Sciatic nerve (tissue), 2 donors: ENCODE data around the gene INPP5J. TPM values are rescaled to one million over a fixed set of nuclear protein-coding genes. Genes with fewer than 3 reads are reported as not detected.

Experiments
- ATAC-seq: fragments of 200-7000 bp; cut with Tn5 transposase; one replicate; pipeline ENCODE4 v1.9.1; 2020; ENCODE audit warnings: mild to moderate bottlenecking, moderate library complexity
- DNase-seq: peaks from one replicate; pipeline ENCODE4 v3.0.0-alpha.2; 2020; ENCODE audit warnings: low spot score
- intact Hi-C: fragments of 100-400 bp; cut with DNase I; formaldehyde crosslinking; loops from one replicate; pipeline ENCODE4 v1.14.2; 2022
- total RNA-seq: library from RNA; stranded (reverse); fragmentation: NEBNext Ultra II Directional; extraction: Animal tissue kit (Norgen Biotek cat#: 25700); gene quantifications from one replicate; pipeline ENCODE4 v1.2.1, GENCODE V29; 2021
- donor health status: DM: no; HTN: no; CAD: no.
- donor health status: DM: no; HTN: no; CAD: no.

The INPP5J gene
- total RNA-seq, 1 donor from 2014 or later = 1.9 TPM

DNA sequence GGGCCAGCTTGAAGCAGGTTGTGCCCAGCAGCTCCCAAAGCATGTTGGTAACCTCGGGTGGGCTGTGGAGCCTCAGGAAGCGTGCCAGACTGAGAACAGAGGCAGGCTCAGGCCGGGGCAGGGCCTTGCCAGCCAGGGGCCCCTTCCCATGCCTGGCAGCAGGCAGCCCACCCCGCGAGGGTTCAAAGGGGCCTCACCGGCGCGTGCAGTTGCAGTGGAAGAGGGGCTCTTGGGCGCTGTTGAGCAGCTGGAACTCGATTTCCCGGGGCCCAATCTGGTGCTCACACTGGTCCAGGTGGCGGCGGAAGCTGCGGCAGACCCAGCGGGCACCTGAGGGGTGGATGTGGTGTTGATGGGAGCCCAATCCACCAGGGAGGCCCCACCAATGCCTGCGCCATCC, 13.9 kb downstream of the INPP5J start:
- intact Hi-C loops = no loop called here
- no peak for ATAC-seq

DNA sequence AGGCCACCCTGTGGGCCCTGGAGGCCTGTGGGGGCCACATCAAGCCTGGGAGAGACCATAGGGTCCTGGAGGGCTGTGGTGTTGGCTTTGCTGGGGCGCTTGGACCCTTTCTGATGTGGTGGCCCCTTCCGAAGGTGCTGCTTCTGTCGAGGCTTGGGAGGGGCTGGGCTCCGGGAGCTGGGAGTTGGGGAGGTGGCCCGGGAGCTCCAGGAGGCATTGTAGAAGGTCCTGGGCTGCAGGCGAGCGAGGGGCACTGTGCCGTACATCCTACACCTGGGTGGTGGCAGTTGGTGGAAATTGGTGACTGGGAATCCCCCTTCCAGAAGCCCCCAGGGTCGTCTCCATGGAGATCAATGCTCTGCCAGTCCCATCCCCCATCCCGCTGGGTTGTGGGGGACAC, 15.0 kb downstream of the INPP5J start:
- intact Hi-C loops = no loop called here
- no peak for ATAC-seq
- DNase-seq = no peak

More for the DNA sequence above, 13.9 kb downstream of the INPP5J start:
- DNase-seq = no peak

DNA sequence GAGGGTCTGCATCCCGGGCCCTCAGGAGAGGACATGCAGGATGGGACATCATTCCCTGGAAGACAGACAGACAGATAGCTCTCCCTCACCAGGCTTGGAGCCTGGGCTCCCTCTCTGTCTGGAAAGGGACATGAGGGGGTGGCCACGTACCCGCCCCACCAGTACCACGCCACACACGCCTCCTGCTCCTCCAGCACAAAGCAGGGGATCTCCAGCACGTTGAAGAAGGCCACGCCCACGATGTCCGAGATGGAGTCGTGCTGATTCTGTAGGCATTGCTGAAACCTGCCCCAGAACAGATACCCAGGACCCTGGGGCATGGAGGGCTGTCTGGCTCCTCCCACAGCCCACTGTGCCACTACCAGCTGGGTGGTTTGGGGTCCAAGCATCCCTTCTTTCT, 15.4 kb downstream of the INPP5J start:
- no peak for DNase-seq
- intact Hi-C loops = no loop called here
- ATAC-seq = no peak

DNA sequence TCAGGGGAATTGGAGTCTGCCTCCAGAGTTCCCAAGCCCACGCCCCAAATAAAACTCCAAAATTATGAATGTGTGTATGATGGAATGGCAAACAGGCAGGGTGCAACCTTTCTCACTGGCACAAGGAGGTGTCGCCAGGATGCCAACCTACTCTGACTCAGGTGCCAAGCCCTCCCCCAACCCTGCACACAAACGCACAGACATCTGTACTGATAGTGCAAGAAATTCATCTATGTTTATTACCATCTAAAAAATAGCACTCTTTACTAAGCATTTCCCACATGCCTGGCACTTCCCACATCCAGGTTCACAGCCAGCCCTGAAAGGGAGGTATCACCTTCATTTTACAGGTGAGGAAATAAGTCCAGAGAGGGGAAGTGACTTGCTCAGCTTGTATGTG, 16.3 kb downstream of the INPP5J start:
- ATAC-seq = no peak
- no peak for DNase-seq

DNA sequence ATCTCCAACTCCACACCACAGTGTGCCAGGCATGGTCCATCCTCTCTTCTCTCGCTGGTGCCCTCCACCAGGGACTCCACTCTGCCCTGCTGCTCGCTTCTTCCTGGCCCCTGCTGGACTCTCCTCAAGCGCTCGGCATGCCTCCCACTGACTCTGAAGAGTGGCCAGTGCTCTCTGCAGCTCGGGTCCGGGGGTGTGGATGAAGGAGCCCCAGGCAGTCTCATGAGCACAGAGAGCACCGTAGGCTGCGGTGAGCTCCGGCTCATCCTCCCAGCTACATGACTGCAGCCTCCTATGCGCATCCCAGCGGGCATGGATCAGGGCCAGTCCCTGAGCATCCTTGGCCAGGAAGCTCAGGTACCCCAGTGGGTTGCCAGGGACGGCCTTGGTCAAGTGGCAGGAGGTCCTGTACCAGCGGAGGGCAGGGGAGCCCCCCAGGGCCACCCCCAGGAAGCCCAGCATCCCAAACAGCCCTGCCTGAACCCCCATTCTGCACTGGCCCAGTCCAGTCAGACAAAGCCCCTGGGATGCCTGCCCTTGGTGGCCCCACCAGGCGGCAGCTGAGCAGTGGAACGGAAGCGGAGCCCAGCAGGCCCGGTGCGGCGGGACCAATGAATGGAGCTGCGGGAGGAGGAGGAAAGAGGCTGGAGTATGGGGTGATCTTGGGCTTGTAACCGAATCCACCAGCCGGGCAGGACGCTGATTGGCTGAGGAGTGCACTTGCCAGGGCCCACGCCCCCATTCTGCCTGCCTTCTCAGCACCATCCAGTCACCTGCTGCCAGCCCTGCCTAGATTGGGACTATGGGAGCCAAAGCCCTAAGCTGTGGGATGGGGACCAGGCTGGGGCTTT, 17.3 kb downstream of the INPP5J start, which contains the start of gene PLA2G3:
TSS of gene PLA2G3 (minus strand) at position 643 of the 851 bp plus-strand sequence. CDS start at position 489, 154 bp downstream.
- ATAC-seq (peak; percentile 22), DNase-seq (no peak)
- intact Hi-C loops = no loop called here

More for the DNA sequence above, 16.3 kb downstream of the INPP5J start:
- intact Hi-C loops = no loop called here

DNA sequence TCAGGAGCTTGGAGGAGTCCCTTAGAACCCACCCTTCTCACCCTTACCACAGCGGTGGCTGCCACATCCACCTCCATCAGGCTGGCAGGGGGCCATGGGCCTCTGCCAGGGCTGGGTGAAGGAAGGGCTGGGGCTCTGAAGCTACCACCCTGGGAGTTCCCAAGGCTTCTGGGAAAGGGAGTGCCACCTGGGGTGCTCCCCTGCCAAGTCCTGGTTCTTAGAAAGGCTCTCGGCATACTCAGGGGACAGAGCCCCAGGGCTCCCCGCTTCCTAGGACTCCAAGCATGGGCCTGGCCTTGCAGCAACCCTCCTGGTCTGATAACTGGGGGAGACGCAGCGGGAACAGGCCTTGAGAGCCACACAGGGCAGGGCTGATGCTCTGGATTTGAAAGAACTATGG, 18.0 kb downstream of the INPP5J start:
- intact Hi-C loops = no loop called here
- ATAC-seq (peak; percentile 9), DNase-seq (no peak)

DNA sequence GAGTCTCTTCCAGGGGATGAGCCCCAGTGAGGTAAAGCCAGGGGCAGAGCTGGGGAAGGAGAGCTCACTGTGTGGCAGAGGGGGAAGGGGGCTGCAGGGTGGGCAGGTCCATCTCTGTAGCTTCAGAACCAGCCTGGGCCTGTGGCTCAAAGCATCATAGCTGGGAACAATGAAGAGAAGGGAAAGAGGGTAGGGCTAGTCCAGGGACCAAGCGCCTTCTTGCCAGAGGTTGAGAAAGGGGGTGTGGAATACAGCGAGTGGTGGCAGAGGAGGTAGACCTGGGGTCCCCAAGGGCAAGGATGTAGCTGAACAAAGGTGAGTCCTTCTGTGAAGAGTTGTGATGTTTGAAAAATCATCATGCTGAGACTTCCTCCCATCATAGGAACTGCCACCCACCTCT, 18.8 kb downstream of the INPP5J start:
- intact Hi-C loops = no loop called here
- no peak for ATAC-seq
- no peak for DNase-seq

DNA sequence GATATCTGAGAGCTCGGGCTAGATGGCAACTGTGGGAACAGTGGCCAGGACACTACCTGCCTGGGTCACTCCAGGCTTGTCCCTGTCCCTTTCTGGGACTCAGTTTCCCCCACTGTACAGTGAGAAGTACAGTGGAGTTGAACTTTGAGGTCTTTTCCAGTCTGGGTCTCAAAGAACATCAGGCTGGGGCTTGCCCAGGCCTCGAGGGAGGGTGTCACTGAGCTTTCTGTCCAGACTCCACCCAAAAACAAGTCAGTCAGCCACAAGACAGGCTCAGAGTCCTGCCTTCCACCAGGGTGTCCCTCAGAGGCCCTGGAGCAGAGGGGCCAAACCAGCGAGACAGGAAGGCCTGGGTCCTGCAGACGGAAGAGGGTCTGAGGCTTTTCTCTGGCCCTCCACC, 19.5 kb downstream of the INPP5J start:
- ATAC-seq = no peak
- intact Hi-C loops = no loop called here
- no peak for DNase-seq

DNA sequence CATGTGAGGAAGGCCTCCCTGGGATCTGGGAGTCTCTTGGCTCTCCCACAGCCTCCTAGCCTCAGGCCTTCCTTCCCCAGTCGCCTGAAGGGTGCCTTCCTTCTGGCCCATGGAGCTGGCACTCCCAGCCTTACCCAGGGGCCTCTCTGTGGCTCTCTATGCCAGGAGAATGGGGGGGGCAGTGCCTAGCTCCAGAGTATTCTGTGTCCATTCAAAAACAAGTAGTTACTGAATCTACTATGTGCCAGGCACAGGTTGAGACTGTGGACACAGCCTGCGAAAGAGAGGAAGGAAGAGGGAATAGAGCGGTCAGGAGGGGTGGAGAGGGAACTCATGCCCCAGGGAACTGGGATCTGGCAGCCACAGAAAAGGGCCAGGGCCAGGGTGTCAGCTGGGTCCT, 20.3 kb downstream of the INPP5J start:
- intact Hi-C loops = no loop called here
- no peak for DNase-seq
- no peak for ATAC-seq

DNA sequence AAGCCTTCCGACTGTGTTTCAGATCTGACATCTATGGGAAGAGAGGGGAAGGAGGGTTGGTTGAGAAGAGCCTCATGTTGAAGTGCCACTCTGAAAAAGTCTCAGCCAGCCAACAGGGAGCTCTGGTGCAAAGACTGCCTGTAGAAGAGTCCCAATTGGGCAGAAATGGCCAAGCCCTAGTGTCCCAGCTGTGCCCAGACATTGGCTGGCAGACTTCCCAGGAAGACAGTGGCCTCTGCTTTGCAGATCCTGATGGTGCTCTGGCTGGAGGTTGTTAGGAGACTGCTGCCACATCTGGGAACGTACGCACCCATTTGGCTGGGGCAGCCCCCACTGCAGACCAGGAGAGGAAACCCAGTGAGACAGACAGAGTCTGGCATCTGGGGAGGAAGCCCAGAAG, 20.8 kb downstream of the INPP5J start:
- intact Hi-C loops = no loop called here
- no peak for ATAC-seq

DNA sequence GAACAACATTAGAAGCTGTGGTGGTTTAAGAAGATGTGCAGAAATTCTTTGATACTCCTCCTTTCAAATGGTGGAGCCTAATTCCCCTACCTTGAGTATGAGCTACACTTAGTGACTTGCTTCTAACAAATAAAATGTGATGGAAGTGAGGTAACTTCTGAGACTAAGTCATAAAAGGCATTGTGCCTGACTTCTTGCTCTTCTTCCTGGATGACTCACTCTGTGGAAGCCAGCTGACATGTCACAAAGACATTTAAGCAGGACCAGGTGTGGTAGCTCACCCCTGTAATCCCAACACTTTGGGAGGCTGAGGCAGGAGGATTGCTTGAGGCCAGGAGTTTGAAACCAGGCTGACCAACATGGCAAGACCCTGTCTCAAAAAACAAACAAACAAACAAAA, 21.5 kb downstream of the INPP5J start:
- intact Hi-C loops = no loop called here
- no peak for DNase-seq
- ATAC-seq = no peak

More for the DNA sequence above, 20.8 kb downstream of the INPP5J start:
- DNase-seq = no peak

DNA sequence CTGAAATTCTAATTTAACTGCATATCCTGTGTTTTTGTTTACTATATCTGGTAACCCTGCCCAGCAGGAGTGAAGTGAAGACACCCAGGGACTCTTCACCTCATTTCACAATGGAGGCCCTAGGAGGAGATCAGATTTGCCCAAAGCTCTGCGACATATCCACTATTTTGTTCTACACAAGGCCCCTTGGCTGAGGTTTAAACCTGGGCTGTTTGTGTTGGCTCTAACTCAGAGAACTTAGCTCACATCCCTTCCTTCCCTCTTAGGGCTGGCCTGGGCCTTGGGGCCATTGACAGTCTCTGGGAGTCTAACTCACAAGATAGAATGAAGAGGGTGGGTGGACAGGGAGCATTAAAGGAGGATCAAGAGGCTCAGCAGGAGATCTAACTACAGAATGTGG, 25.7 kb downstream of the INPP5J start:
- ATAC-seq = peak; percentile 77
- intact Hi-C loops = no loop called here
- DNase-seq = no peak

DNA sequence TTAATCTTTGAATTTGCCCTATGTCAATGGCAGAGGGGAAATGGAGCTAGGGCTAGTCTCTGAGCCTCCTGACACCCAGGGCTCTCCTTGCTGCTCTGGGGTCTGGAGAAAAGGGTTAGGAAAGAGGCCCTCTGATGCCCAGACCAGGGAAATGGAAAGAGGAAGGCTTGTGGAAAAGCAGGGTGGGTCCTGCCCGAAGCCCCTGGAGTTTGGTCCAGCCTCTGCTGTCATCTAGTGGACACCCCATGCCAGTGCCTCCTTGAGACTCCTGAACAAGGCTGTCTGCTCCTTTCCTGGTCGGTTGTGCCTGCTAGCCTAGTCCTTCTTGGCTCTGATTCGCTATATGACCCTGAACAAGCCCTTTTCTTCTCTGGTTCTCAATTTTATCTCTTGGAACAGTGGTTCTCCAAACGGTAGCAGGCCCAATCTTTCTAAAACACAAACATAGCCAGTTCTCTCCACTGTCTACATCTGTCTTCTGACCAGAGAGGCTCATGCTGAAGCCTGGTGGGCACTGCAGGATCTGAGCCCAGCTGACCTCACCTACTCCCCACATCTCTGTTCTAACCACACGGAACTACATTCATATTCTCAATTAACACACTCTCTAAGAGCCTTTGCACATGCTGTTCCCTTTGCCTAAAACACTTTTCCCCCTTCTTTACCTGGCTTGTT, 26.3 kb downstream of the INPP5J start:
- ATAC-seq (peak; percentile 97), DNase-seq (peak; percentile 79)
- intact Hi-C loops = no loop called here

DNA sequence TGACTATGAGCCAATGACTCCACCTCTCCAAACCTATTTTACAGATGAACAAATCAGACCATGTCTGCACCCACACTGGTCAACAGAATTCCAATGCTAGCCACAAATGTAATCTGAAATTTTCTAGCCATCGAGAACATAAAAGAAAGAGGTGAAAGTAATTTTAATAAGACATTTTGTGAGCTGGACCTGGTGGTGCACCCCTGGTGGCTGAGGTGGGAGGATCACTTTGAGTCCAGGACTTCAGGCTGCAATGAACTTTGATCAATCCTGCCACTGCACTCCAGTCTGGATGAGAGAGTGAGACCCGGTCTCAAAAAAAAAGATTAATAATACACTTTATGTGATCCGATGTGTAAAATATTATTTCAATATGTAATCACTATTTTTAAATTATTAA, 27.8 kb downstream of the INPP5J start:
- ATAC-seq (no peak), DNase-seq (peak; percentile 10)
- intact Hi-C loops = no loop called here

DNA sequence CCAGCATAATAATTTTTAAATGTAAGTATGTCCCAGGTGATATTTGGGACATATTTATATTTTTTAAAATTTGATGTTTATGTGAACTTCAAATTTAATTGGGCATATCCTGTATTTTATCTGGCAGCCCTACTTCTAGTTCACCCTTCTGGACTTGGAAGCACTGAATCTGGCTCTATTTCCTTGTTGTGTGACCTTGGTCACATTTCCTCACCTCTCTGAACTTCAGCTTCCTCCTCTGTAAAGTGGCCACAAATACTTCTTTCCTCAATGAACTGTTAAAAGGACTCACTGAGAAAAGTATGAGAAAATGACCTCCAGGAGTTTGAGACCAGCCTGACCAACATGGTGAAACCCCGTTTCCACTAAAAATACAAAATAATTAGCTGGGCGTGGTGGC, 29.1 kb downstream of the INPP5J start:
- DNase-seq (no peak), ATAC-seq (no peak)
- intact Hi-C loops = no loop called here

DNA sequence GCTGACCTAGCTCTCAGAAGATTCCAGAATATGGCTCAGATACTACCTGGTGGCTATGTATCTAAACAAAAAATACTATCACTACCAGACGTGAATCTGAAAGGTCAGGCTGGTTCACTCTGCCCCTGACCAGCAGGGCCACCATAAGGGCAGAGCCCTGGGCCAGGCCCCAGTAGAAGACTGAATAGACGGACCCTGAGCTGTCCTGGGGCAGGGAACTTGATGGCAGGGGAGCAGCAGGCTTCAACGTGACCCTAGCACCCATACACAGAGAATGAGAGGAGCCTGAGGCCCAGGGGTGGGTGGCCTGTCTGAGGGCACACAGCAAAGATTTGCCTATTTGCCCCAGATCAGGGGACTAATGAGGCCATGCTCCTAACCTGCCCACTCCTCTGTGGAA, 30.6 kb downstream of the INPP5J start:
- DNase-seq (peak; percentile 28), ATAC-seq (no peak)
- intact Hi-C loops = no loop called here

DNA sequence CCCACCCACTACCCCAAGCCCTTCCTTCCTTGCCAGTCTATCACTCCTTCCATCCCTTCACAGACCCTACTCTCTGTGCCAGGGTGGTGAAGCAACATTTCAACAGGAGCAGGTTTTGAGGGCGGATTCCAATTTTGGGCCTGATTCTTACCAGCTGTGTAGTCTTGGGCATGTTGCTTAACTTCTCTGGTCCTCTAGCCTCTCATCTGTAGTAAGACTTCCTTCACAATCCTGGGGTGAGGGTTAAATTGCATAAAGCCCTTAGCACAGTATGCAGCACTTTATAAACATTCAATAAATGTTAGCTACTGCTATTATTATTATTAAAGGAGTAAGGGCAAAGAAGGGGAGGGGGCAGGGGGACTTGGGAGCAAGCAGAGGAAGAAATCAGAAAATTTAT, 32.2 kb downstream of the INPP5J start:
- DNase-seq (no peak), ATAC-seq (no peak)
- intact Hi-C loops = no loop called here

DNA sequence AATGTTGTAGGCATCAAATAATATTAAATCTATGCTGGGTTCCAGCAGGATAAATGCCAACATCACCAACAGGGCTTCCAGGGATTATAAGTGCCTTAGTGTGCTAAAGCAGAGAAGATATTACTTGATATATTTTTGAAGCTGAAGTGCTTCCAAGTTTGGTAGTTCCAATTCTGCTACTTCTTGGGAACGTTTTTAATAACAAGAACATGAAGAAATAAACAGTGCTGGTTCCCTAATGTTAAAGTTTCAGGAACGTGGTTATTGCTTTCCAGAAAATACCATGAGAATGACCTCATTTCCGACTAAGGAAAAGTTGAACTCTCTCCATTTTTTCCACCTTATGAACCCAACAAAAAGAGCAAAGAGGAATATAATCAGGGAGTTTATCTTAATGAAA, 32.7 kb downstream of the INPP5J start:
- ATAC-seq (no peak), DNase-seq (no peak)
- intact Hi-C loops = no loop called here

DNA sequence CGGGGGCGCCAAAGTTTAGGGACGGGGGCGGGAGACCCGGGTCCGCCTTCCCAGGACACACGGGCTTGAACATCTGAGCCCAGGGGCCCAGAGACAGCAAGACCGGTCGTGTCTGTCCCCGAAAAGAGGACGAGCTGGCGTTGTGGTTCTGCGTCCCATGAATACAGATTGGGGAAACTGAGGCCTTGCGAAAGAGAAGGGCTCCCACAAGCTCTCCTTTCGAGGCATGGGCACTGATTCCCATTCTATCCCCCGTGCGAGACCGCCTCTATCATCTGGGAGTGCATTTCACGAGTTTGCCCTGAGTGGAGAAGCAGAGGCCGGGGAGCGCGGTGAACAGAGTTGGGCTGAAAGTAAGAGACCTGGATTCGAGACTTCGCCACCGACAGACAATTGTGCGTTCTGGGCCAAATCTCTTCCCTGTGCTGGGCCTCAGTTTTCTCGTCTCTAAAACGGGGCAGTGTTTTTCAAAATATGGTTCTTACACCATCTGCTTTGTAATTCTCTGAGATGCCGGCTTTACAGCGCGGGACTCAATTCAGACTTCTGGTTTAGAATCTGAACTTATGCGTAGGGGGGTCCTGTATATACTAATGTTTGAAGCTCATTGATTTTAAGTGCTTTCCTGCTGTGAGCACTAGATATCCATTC, 37.7 kb downstream of the INPP5J start:
- ATAC-seq (peak; percentile 70), DNase-seq (no peak)
- intact Hi-C loops = no loop called here

DNA sequence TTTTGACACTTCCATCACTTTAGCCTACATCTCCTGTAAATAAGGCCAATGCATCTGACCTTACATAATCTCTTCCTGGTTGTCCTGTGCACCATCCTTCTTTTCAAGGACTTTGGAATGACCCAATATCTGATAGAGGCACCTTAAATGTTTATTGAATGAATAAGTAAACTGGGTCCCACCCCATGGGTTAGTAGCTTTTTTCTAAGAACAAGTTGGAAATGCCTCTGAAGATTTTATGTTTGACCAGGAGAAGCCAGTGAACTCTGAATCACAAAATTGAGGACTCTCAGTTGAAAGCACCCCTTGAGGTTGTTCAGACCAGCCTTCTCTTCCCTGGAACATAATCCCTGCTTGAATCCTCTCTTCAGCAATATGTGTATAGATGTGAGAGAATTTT, 38.6 kb downstream of the INPP5J start:
- intact Hi-C loops = no loop called here
- DNase-seq (no peak), ATAC-seq (no peak)
